Measurements from ENCODE around the gene DCXR.

Gene DCXR

DNA sequence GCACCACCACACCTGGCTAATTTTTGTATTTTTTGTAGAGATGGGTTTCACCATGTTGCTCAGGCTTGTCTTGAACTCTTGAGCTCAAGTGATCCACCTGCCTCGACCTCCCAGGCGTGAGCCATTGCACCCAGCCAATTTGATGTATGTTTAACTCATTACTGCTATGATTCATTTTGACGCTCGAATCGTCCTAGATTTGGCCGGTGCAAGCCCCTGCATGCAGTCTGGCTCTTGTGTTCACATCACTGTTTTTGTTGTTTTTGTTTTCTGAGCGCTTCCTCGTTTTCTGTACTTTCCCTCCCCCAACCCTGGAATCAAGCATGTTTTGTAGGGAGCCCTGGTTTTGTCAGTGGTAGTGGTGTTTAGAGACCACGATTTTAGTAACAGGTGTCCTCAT is 35.9 kb upstream of the DCXR start:
- DNase-seq (ENCODE audit: low read depth in 2 of 2) = no peak

DNA sequence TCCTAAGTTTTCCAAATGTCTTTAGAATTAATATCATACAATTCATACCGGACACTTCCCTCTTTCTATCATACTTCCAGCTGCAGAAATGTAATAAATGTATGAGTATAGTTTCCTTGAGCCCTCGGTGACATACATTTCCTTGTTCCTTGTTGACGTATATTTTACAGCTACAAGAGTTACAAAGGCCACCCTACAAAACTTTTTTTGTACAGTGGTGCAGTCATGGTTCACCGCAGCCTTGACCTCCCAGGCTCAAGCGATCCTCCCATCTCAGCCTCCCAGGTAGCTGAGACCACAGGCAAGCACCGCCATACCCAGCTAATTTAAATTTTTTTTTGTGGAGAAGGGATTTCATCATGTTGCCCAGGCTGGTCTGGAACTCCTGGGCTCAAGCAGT is 35.3 kb upstream of the DCXR start:
- no peak for DNase-seq (ENCODE audit: low read depth in 2 of 2)

DNA sequence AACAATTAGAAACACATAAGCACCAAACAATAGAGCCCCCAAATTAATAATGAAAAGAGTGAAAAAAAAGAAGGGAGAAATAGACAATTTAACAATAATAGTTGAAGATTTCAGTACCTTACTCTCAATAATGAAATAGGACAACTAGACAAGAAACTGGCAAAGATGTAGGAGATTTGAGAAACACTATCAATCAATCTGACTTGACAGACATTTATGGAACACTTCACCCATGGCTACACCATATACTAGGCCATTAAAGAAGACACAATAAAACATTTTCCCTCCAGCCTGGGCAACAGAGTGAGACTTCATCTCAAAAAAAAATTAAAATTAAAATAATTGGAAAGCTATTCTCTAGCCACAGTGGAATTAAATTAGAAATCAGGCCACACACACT is 33.1 kb upstream of the DCXR start:
- no peak for DNase-seq (ENCODE audit: low read depth in 2 of 2)

DNA sequence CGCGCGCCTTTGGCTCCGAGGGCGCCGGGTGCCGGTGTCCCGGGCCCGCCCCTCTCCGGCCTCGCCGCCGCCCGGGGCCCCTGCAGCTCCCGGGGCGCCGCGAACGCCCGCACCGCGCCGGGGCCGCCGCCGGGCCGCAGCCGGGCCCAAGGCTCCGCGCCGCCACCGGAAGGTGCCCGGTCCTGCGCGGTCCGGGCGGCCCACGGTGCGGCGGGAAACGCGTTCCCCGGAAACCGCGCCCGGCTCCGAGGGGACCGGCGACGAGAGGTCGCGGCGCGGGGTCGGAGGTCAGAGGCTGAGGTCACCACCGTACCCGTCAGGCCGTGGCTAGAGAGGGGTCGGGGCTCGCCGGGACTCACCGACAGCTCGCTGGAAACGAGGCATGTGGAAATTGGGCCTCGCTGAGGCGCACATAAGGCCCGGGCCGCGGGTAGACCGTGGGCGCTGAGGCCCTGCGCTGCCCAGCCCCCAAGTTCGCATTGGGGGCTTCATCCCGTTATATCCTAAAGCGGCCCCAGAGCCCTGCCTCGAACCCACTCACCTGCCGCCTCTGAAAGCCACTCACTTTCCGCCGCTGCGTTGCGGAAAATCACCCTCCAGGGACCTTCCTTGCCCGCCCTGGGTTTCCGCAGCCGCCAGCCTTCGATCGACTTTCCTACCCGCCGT is 28.3 kb upstream of the DCXR start, which contains the start of gene DUS1L:
DUS1L (minus strand) TSS at position 167 of the 666 bp plus-strand sequence. CDS start 745 bp downstream, outside the sequence.
- DNase-seq (ENCODE audit: low read depth in 2 of 2) = peak; percentile 51 to 57

DNA sequence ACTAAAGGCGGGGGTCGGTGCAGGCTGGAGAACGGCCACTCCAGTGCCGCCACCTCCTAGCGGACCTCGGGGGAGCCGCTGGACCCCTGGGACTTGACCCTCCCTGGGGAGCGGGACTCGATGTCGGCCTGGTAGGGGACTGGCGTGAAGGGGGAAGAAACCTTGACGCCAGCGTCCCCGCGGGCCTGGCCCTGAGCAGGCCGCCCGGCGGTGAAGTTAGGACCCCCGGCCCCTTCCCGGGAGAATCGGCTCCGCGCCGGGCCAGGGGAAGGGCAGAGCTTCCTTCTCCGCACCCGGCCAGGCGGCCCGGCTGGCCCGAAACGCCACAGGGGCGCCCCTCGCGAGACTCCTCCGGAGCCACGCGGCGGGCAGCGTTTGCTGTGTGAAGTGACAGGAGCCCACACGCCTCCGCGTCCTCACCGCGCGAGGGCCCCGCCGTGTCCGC is 27.7 kb upstream of the DCXR start:
- no peak for DNase-seq (ENCODE audit: low read depth in 2 of 2)

DNA sequence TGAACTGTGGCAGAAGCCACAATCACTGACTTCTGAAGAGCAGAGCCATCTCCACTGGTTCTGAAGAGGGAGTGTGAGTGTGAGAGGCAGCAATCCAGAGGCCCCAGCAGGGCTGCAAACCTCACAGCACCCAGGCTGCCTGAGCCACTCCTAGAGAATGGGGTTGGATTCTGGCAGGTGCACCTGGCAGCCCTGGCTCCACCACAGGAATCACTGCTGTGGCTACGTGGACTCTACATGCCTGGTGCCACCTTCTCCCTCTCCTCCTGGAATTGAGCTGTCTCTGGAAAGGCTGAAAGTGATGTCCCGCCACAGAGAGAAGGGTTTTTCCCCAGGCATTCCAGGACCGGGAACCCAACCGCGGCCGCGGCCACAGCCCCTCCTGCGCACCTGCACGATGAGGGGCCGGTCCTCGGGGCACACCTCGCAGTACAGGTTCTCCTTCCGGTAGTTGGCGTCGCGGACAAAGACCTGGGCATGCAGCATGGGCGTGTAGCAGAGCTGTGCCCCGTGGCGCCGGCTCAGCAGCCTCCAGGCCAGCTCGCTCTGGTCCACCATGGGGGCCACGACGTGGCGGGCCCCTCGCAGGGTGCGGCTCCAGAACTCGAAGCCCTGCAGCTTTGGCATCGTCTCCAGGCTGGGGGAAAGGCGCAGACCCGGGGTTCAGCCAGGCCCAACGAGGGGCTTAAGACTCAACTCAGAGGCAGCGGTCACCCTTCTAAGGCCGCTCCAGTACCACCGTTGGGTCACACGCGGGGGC is 27.1 kb upstream of the DCXR start:
- no peak for DNase-seq (ENCODE audit: low read depth in 2 of 2)

DNA sequence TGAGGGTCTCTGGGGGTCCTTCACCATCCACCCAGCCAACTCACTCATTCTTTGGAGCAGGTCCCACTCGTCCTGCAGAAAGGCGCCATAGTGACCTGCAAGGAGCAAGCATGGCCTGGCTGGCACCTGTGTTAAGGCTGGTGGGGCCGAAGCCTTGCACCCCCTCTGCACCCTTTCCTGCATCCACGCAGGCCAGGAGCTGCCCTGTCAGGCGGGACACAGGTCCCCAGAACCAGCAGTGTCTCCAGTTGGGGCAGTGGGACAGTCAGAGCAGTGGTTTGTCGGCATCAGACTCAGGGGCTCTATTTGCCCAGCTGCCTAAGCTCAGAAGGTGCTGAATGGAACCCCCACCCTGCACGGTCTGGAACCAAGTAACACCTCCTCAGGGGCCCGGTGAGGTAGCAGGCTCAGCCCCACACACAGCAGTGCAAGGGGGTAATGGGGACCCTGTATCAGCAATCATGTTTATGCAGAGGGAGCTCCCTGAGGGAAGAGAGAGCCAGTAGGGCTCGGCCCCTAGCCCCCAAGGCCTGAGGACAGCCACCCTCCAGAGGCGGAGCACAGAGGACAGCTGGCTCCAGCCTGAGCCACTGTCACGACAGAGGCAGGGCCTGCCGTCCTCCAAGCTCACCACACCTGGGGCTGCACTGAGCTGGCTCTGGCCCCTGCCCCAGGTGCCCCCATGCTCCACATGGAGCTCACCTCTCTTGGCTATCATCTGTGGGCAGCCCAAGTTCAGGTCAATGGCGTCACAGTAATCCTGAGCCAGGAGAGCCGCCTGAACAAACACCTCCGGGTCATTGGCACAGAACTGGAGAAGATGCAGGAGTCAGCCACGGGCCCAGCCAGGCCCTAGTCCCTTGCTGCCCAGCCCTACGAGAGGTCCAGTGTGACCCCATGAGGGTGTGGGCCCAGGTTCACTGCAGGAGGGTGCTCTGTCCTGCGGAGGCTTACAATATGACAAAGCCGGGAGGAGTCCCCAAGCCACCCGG is 26.2 kb upstream of the DCXR start:
- no peak for DNase-seq (ENCODE audit: low read depth in 2 of 2)

DNA sequence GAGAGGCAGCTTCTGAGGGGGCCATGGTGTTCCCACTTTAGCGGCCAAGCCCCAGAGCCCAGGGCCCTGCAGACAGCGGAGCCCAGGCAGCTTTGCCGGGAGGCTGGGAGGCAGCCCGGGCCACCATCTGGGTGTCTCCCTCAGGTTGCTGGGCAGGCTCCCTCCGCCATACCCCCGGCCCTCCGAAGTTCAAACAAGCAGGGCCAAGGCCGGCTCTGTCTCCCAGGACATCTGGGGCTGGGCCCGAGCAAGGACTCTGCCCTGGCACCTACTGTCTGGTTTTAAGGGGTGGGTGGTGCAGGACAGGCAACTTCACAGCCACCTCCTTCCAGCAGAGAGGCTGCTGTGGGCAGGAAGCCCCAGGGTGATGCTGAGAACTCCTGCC is 25.5 kb upstream of the DCXR start:
- DNase-seq (ENCODE audit: low read depth in 2 of 2) = no peak

DNA sequence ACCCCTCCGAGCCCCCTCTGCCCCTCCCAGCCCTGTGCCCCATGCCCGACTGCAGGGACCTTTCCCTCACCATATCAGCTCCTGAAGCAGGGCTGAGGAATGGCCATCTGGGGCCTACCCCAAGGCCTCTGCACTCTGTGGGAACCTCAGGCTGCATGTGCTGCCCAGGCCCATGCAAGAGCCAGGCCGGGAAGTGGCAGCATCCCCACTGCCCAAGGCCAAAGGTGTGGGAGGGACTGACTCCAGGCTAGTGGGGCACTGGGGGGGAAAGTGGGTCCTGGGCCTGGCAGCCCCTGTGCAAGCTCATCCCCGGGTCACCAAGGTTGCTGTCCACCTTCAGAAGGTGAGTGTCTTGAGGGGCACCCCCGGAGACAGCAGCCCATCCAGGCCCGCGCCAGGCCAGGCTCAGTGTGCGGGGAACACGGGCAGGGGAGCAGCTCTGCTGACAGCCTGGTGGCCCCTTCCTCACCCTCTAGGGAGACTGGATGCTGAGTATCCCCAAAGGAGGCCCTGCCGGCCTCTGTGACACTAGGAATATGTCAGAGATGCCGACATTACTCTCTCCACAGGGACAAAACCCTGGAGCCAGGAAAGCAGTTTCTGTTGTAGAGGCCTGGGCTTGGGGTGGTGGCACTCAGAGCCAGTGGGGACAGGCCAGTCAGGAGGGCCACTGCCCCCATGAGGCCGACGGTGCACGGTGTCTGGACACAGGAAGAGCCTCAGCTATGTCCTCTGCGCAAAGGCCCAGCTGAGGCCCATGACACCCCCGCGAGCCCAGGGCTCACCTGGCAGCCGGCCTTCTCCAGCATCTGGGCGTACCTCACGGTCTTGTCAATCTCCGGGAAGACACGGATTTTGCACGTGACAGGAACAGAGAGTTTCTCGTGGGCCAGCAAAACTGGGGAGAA is 24.8 kb upstream of the DCXR start:
- DNase-seq (ENCODE audit: low read depth in 2 of 2) = no peak

DNA sequence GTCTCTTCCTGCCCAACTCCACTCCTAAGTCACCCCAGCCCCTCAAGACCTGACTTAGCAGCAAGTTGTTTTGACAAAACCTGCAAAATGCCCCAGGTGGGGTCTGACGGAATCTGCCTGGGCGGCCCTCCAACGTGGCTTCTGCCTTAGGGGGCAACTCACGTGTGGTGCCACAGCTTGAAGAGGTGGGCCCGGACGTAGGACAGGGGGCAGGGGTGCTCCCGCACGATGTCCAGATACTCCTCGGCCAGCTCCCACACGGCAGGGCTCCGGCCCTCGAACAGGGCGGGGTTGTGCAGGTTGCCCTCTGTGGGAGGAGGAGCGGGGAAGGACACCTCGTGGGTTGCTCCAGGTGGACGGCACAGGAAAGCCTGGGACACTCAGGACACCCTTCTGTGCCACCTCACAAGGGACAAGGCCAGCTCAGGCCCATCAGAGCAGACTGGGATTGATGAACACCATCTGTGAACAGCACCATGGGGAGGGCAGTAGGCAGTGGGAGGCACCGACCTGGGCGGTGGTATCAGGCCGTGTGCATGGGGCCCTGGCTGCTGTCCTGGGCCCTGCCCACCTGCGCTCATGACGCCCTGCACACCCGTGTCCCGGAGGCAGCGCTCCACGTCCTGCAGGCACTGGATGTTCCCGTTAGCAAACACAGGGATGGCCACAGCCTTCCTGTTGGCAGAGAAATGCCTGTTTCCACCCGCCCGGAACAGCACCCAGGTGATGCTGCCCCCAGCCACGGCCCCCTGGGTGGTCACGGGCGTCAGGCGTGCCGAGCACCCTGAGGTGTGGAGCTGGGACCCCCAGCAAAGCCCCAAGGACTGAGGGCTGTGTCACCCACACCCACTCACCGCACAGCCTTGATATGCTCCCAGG is 23.8 kb upstream of the DCXR start:
- no peak for DNase-seq (ENCODE audit: low read depth in 2 of 2)

DNA sequence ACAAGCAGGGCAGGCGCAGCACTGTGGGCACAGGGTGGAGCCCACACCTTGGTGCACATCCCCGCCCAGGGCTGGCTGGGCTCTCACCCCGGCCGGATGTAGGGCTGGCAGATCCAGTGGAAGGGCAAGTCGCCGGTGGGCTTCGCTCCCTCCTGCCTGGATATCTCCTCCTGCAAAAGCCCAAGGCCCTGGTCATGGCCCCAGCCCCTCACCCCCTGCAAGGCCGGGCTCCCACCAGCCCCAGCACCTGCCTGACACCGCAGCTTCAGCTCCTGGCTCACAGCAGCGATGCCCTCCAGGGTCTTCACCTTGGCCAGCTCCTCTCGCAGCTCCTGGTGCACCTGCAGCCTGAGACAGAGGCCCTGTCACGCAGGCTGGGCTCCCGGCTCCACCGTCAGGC is 23.1 kb upstream of the DCXR start:
- no peak for DNase-seq (ENCODE audit: low read depth in 2 of 2)

DNA sequence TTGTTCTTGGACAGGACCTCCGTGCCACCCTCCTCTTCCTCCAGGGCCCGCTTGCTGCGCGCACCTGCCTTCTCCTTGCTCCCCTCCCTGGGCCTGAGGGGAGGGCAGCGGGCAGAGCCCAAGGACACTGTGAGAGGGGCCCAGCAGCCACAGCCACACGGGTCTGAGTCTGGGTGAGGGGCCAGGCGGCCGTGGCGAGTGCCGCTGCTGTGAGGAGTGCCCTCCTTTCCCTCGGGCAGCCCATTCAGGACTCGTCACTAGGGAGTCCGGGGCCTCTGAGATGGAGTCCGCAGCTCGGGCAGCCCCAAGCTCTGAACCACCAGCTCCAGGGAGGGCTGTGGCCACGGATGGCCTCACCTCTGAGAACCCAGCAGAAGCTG is 22.5 kb upstream of the DCXR start:
- no peak for DNase-seq (ENCODE audit: low read depth in 2 of 2)

DNA sequence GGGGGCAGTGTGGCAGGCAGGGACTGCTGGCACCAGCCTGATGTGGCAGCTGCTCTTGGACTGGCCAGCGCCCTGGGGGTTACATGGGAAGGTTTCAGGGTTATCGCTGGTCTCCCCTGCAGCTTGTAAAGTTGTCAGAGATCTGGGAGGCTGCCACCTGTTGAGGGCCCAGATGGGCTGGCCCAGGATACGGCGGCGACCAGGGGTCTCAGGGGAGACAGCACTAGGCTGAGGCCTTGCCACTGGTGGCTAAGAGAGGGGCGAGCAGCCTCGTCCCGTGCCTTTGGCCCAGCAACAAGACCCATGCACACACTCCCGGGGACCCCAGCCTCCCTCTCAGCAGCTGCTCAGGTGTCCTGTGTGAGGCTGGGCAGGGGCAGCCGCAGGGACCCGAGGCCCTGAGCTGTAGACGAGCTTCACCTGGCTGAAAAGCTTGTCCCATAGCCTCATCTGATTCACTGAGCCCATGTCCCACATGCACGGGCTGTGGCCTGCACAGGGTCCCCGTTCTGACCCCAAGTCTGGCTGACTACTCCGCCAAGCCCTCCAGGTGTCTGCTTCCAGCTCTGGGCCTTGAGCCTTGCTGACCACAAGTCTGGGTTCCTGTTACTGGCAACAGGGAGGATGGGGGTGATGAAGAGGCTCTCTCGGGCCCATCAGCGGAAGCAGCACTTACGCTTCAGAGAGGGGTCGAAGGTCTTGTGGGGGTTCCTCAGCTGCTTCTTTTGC is 21.9 kb upstream of the DCXR start:
- no peak for DNase-seq (ENCODE audit: low read depth in 2 of 2)

DNA sequence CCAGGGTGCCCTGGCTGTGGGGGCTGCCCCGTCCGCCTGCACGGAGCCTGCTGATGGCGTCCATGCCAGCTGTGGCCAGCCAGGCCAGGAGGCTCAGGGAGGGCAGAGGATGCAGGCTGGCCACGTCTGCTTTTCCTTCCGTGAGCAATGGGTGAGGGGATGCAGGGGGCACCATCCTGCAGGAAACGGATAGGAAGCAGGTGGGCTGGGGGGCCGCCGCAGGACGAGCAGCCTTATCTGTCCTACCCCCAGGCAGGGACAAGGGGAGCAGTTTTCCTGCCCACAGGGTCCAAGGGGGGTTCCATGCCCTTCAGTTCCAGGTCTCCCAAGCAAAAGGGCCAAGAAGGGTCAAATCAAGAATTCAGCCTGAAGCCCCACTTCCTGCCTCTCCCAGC is 21.4 kb upstream of the DCXR start:
- DNase-seq (ENCODE audit: low read depth in 2 of 2) = no peak

DNA sequence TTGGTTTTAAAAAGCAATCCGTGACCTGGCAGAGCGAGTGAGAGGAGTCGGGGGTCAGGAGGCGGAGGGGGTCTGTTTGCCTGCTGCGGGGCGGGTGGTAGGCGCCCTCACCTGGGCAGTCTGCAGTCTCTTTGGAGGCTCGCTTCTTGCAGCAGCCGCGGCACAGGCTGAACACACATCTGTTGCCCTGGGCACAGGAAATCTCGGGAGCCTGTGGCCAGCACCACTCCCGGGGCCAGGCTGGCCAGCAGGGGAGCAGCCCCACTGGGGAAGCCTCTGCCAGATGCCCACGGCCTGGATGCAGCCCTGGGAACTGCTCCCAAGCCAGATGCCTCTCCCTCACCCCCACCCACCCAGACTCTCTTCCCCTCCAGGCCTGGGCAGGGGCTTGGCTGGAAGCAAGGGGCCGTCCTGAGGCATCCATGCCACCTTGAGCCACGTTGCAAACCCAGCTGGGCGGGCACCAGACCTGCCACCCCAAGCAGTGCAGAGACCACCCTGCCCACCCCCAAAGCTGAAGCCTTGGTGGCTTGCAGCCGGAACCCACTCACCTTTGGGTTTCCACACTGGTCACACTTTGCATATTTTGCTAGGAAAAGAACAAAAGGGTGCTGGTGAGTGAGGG is 20.8 kb upstream of the DCXR start:
- no peak for DNase-seq (ENCODE audit: low read depth in 2 of 2)

DNA sequence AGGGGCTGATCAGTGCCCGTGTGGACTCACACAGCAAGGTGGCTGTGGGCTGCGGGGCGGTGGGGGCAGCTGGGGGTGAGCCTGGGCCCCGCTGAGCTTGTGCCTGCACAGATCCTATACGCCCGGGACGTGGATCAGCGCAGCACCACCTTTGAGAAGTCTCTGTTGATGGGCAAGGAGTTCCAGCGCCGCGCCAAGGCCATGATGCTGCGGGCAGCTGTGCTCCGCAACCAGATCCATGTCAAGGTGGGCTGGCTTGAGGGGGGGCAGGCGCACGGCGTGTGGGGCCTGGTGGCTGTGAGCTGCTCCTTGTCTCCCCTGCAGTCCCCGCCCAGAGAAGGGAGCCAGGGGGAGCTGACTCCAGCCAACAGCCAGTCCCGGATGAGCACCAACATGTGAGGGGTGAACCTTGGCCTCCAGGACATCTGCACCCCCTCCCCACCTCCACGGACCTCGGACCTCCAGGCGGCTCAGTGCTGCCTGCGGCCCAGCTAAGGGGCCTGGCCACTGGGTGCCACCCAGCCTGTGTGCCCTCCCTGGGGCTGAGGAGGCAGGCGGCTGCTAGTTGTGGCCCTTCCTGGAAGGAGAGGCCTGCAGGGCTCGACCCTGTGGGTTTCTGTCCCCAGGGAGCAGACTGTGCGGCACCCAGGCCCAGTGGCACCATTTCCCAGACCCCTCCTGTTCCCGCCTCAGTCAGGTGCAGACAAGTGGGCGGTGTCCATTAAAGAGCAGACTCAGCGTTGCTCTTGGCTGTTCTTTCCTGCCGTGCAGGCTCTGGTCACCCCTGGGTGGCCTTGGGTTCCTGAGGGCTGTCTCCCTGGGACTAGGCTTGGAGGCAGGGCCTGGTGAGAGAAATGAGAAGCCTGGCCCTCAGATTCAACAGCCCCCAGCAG is 19.5 kb upstream of the DCXR start:
- DNase-seq (ENCODE audit: low read depth in 2 of 2) = no peak

DNA sequence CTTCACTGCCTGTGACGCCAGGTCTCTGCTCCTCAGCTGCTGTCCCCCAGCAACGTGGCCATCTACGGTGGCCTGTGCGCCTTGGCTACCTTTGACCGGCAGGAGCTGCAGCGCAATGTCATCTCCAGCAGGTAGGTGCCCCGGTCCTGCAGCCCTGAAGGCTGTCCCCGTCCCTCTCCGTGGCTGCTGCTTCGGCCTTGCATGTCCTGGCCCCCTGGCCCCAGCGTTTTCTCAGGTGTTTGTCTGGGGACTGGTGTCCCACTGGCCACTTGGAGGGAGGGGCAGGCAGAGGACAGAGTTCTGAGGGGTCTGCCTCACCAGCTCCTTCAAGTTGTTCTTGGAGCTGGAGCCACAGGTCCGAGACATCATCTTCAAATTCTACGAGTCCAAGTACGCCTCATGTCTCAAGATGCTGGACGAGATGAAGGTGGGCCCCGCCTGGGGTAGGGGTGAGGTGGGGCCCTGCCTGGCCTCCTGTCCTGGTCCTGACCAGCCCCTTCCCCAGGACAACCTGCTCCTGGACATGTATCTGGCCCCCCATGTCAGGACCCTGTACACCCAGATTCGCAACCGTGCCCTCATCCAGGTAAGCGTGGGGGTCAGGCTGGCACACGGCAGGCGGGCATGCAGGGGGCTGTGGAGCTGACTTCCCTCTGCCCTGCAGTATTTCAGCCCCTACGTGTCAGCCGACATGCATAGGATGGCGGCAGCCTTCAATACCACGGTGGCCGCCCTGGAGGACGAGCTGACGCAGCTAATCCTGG is 18.6 kb upstream of the DCXR start:
- DNase-seq (ENCODE audit: low read depth in 2 of 2) = no peak
